Uterus (tissue), 4 donors: ENCODE measurements around the gene DHRS1. TPM values are rescaled to one million over a fixed set of nuclear protein-coding genes. Genes with fewer than 3 reads are reported as not detected.

Experiments
- DNase-seq, 2 donors: peaks; one replicate each; pipeline ENCODE4 v3.0.0-alpha.2; 2019 to 2020
- H3K27ac ChIP-seq, 2 donors: fragments of 200-600 bp; sonication (generic); 1 replicate in 1 of 2; 2 replicates in 1 of 2; pipeline ENCODE4 v1.5.1; 2016 to 2018
- H3K27me3 ChIP-seq, 2 donors: fragments of 200-600 bp; sonication (generic); one replicate each; pipeline ENCODE4 v1.5.1; 2018 to 2019; ENCODE audit warnings: control low read depth in 1 of 2
- H3K36me3 ChIP-seq, 2 donors: fragments of 200-600 bp; sonication (generic); one replicate each; pipeline ENCODE4 v1.5.1; 2019; ENCODE audit warnings: control low read depth in 1 of 2
- H3K4me1 ChIP-seq, 2 donors: fragments of 200-600 bp; sonication (generic); one replicate each; pipeline ENCODE4 v1.5.1; 2018 to 2019; ENCODE audit warnings: control low read depth in 1 of 2
- H3K4me3 ChIP-seq, 2 donors: fragments of 200-600 bp; sonication (generic); 1 replicate in 1 of 2; 2 replicates in 1 of 2; pipeline ENCODE4 v1.5.1; 2018 to 2019; ENCODE audit warnings: mild to moderate bottlenecking in 1 of 2
- H3K9me3 ChIP-seq, 2 donors: fragments of 200-600 bp; sonication (generic); one replicate each; pipeline ENCODE4 v1.5.1; 2019; ENCODE audit warnings: control low read depth in 1 of 2
- CTCF ChIP-seq, 4 experiments: fragments of 200-600 bp in 2 of 4; fragments of 450-650 bp in 2 of 4; sonication (generic) in 2 of 4; IDR thresholded peaks; one replicate each; pipeline ENCODE4 v1.5.1; 2016 to 2019; ENCODE audit warnings: antibody characterized with exemption in 4 of 4, mild to moderate bottlenecking in 2 of 4, moderate library complexity in 1 of 4
- POLR2A ChIP-seq, 2 donors: fragments of 450-650 bp; IDR thresholded peaks; one replicate each; pipeline ENCODE4 v1.6.1; 2016; ENCODE audit warnings: antibody characterized with exemption in 2 of 2, mild to moderate bottlenecking in 1 of 2, moderate library complexity in 1 of 2
- intact Hi-C: fragments of 100-400 bp; cut with DNase I; formaldehyde crosslinking; loops from one replicate; pipeline ENCODE4 v1.15.1; 2023; ENCODE audit warnings: low total_unique reads
- total RNA-seq, 4 donors: library from RNA; depleted of rRNA in 3 of 4; stranded (reverse); fragments of >200 nt in 3 of 4; gene quantifications; one replicate each; pipeline versions ENCODE4 v1.1.0 to v1.2.4, GENCODE V29; 2014 to 2023
- donor health status: DM: yes; HTN: yes; CAD: no.

DHRS1 gene
- total RNA-seq, 4 donors from 2014 or later = 17.0 to 52.4 (median 37.7) TPM

GRCh38 chr14:24279301-24280186, 20.0 kb downstream of the DHRS1 start:
- no peaks in the 10 kb centered on the region for H3K9me3 ChIP-seq
- H3K27me3 ChIP-seq = no peaks in the 10 kb centered on the region
- no peak overlapping the region for H3K4me3 ChIP-seq
- no peak for DNase-seq
- intact Hi-C loops = no loop called here
- H3K4me1 ChIP-seq = no peaks in the 10 kb centered on the region
- no peaks in the 10 kb centered on the region for H3K36me3 ChIP-seq
- H3K27ac ChIP-seq = no peak overlapping the region
- TF ChIP-seq CTCF (IDR thresholded peaks at IDR 0.05) (no peak), POLR2A (IDR thresholded peaks at IDR 0.05) (no peak)

- no peaks in the 10 kb centered on the region for H3K36me3 ChIP-seq
- no peaks in the 10 kb centered on the region for H3K4me1 ChIP-seq
- H3K4me3 ChIP-seq = no peak overlapping the region
- no peaks in the 10 kb centered on the region for H3K9me3 ChIP-seq
- no peaks in the 10 kb centered on the region for H3K27me3 ChIP-seq
- TF ChIP-seq POLR2A (IDR thresholded peaks at IDR 0.05) (no peak), CTCF (IDR thresholded peaks at IDR 0.05) (no peak)
- no peak for DNase-seq
- H3K27ac ChIP-seq = no peak overlapping the region
- intact Hi-C loops = no loop called here
These were observed 21.2 kb downstream of the DHRS1 start for GRCh38 chr14:24278424-24278823.

DNA sequence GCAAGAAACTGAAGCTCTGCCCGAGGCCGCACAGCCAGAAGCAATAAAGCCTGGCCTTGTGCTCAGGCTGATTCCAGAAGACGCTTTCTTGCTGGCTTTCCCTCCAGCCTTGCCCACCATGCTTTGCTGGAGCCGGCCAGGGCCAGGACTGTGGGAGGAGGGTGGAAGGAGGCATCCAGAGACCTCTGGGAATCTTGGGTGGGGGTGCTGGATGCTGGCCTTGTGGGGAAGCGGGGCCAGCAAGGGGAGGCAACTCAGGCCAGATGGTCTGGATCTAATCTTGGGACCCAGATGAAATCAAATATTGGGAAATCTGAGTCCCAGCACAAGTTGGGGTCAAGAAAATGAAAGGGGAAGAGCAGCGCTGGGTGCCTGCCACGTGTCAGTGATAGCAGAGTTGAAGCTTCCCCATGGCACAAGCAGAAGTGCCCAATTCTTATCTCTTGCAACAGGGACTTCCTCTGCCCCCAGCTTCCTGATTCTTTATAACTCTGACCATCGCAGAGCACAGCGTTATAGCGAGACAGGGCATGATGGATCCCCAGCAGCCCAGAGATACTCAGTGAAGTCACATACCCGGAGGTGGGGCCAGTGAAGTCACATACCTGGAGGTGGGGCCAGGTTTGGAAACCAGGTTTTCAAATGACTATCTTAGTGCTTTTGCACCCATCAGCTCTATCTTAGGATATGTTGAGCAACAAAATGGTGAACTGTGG, 21.8 kb downstream of the DHRS1 start:
- H3K9me3 ChIP-seq = no peaks in the 10 kb centered on the region
- no peak for TF ChIP-seq CTCF (IDR thresholded peaks at IDR 0.05)
- no peak for TF ChIP-seq POLR2A (IDR thresholded peaks at IDR 0.05)
- H3K36me3 ChIP-seq = no peaks in the 10 kb centered on the region
- no peaks in the 10 kb centered on the region for H3K27me3 ChIP-seq
- no peak overlapping the region for H3K4me3 ChIP-seq
- H3K27ac ChIP-seq = no peak overlapping the region
- DNase-seq = no peak
- intact Hi-C loops = no loop called here
- no peaks in the 10 kb centered on the region for H3K4me1 ChIP-seq

GRCh38 chr14:24277071-24277470, 22.5 kb downstream of the DHRS1 start:
- Histone ChIP-seq H3K9me3 (no peaks in the 10 kb centered on the region), H3K27ac (no peak overlapping the region), H3K36me3 (no peaks in the 10 kb centered on the region), H3K4me1 (no peaks in the 10 kb centered on the region), H3K27me3 (no peaks in the 10 kb centered on the region), H3K4me3 (no peak overlapping the region)
- TF ChIP-seq POLR2A (IDR thresholded peaks at IDR 0.05) (no peak), CTCF (IDR thresholded peaks at IDR 0.05) (no peak)
- intact Hi-C loops = no loop called here
- no peak for DNase-seq

DNA sequence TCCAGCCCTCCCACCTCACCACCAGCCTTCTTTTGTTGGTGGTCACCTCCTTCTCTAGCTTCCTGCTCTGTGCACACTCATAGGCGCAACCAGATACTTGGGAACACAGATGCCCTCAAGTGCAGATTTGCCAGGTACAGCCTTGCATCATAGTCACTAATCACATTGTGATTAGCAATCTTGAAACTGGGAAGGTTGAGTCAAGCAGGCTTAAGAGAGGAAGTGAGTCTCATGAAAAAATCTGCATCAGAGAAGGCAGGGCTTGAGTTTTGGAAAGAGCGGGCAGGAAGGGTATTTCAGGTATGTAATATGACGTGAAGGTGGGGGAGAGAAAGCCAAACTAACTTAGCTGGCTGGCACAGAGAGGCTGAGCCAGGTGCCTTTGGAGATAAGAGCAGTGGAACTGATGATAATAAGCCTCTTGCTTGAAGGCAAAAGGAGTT, 25.5 kb downstream of the DHRS1 start:
- Histone ChIP-seq H3K4me3 (no peak overlapping the region), H3K9me3 (no peaks in the 10 kb centered on the region), H3K27me3 (no peaks in the 10 kb centered on the region), H3K36me3 (no peaks in the 10 kb centered on the region), H3K4me1 (no peaks in the 10 kb centered on the region), H3K27ac (no peak overlapping the region)
- TF ChIP-seq CTCF (IDR thresholded peaks at IDR 0.05) = no peak
- TF ChIP-seq POLR2A (IDR thresholded peaks at IDR 0.05) = no peak
- intact Hi-C loops = no loop called here
- no peak for DNase-seq
